Stomach (tissue), 9 donors: ENCODE measurements around the gene PANX3. TPM values are rescaled to one million over a fixed set of nuclear protein-coding genes. Genes with fewer than 3 reads are reported as not detected.

Experiments used
- DNase-seq, 2 donors: peaks; one replicate each; pipeline versions ENCODE4 v3.0.0 to v3.0.0-alpha.2; 2013 to 2019
- H3K27ac ChIP-seq, 5 donors: fragments of 200-600 bp in 4 of 5; sonication (generic) in 4 of 5; one replicate each; pipeline ENCODE4 v1.5.1; 2013 to 2019; ENCODE audit warnings: mild to moderate bottlenecking in 1 of 5, moderate library complexity in 1 of 5
- H3K27me3 ChIP-seq, 3 donors: fragments of 200-600 bp; sonication (generic); one replicate each; pipeline ENCODE4 v1.5.1; 2017 to 2019; ENCODE audit warnings: mixed run types in 1 of 3
- H3K36me3 ChIP-seq, 4 donors: fragments of 200-600 bp; sonication (generic); 1 replicate in 3 of 4; 2 replicates in 1 of 4; pipeline ENCODE4 v1.5.1; 2016 to 2019
- H3K4me1 ChIP-seq, 4 donors: fragments of 200-600 bp; sonication (generic); one replicate each; pipeline ENCODE4 v1.5.1; 2016 to 2019
- H3K4me3 ChIP-seq, 4 donors: fragments of 200-600 bp; sonication (generic) in 3 of 4; one replicate each; pipeline ENCODE4 v1.5.1; 2016 to 2019; ENCODE audit warnings: mild to moderate bottlenecking in 1 of 4
- H3K9me3 ChIP-seq, 4 donors: fragments of 200-600 bp; sonication (generic); one replicate each; pipeline ENCODE4 v1.5.1; 2016 to 2019
- EP300 ChIP-seq: sonication (generic); formaldehyde crosslinking; IDR thresholded peaks from one replicate; pipeline ENCODE4 v1.6.1; 2017; ENCODE audit warnings: antibody characterized with exemption
- POLR2A ChIP-seq, 4 donors: fragments of 450-650 bp; IDR thresholded peaks; one replicate each; pipeline ENCODE4 v1.6.1; 2016; ENCODE audit warnings: antibody characterized with exemption in 4 of 4, control low read depth in 2 of 4, mild to moderate bottlenecking in 1 of 4, moderate library complexity in 1 of 4
- POLR2AphosphoS5 ChIP-seq, 3 donors: sonication (generic); formaldehyde crosslinking; IDR thresholded peaks; one replicate each; pipeline ENCODE4 v1.6.1; 2016; ENCODE audit warnings: antibody characterized with exemption in 3 of 3
- WGBS, 5 donors: extraction: QIAGEN DNeasy Blood & Tissue Kit in 3 of 5; methylation state at CpG; one replicate each; pipeline versions ENCODE4 v1.1.5 to v1.1.7; 2013 to 2018; 5-methylcytosine and 5-hydroxymethylcytosine counted together
- intact Hi-C: fragments of 100-400 bp; cut with DNase I; formaldehyde crosslinking; loops from one replicate; pipeline ENCODE4 v1.15.1; 2023; ENCODE audit warnings: low total_unique reads
- polyA plus RNA-seq, 3 donors: library from polyadenylated mRNA; stranded (reverse); fragments of 200-250 nt; gene quantifications; one replicate each; pipeline ENCODE4 v1.2.3, GENCODE V29; 2013
- total RNA-seq, 5 donors: library from RNA; depleted of rRNA; stranded (reverse); fragments of >200 nt; gene quantifications; one replicate each; pipeline versions ENCODE4 v1.1.0 to v1.2.3, GENCODE V29; 2014 to 2016
- TF ChIP-seq, protein P1 (sequence below), 7 experiments: fragments of 450-650 bp in 4 of 7; fragments of 200-600 bp in 3 of 7; sonication (generic) in 3 of 7; IDR thresholded peaks; one replicate each; pipeline ENCODE4 v1.5.1; 2016 to 2019; ENCODE audit warnings: antibody characterized with exemption in 7 of 7, control low read depth in 2 of 7, mild to moderate bottlenecking in 1 of 7
- donor health status: healthy with polysubstance abuse.
- donor health status: Bipolar disorder and iron deficiency.
- donor health status: healthy.

PANX3 gene
- total and polyA plus RNA-seq, 8 donors, result not detected

DNA sequence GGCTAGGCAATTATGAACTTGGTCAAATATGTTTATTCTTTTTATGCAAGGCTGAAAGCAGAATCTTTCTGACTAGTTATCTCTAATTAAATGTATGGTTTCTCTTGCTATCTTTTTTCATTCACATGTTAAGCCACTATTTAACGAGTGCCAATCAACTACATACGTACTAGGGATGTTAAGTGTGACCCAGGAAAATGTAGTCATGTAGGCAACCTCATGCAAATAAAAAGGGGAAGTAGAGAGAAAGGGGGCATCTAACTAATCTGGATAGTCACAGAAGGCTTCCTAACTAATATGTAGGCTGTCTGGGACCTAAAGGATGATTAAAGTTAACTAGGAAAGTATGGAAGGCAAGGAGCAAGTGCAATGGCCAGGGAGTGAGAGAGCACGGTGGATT, 34.9 kb downstream of the PANX3 start:
- TF ChIP-seq, protein P1, sequence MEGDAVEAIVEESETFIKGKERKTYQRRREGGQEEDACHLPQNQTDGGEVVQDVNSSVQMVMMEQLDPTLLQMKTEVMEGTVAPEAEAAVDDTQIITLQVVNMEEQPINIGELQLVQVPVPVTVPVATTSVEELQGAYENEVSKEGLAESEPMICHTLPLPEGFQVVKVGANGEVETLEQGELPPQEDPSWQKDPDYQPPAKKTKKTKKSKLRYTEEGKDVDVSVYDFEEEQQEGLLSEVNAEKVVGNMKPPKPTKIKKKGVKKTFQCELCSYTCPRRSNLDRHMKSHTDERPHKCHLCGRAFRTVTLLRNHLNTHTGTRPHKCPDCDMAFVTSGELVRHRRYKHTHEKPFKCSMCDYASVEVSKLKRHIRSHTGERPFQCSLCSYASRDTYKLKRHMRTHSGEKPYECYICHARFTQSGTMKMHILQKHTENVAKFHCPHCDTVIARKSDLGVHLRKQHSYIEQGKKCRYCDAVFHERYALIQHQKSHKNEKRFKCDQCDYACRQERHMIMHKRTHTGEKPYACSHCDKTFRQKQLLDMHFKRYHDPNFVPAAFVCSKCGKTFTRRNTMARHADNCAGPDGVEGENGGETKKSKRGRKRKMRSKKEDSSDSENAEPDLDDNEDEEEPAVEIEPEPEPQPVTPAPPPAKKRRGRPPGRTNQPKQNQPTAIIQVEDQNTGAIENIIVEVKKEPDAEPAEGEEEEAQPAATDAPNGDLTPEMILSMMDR (IDR thresholded peaks at IDR 0.05), result no peak
- no peak for TF ChIP-seq POLR2A (IDR thresholded peaks at IDR 0.05)
- TF ChIP-seq EP300, result no peak
- TF ChIP-seq POLR2AphosphoS5 (IDR thresholded peaks at IDR 0.05), result no peak
- Histone ChIP-seq H3K27me3 (no peaks in the 10 kb centered on the region), H3K27ac (no peak overlapping the region), H3K36me3 (peaks cover 0 to 29% (median 26%) of the 10 kb centered on the region in 4 donors), H3K4me3 (no peak overlapping the region), H3K4me1 (peaks cover 0 to 8% (median 6%) of the 10 kb centered on the region in 4 donors), H3K9me3 (no peaks in the 10 kb centered on the region)
- DNase-seq, result no peak
- 75 to 90% (median 82%) methylated on average over 3 of the region's 3 CpGs for WGBS, 5 donors
- intact Hi-C loops, result no loop called here

DNA sequence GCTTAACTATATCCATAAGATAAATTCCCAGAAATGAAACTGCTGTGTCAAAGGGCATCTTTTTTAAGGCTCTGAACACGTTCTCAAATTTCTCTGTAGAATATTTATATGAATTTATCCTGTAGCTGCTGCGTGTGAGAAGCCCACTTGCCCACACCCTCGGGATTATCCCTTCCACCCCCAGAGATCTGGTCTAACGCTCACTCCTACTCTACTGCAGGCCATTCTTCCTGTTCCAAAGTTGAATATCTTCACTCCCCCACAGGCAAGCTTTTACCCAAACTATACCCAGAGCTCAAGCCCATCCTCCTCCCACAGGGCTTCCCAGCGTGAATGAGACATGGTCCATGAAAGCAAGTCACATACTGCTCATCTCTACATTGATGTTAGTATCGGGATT, 37.4 kb downstream of the PANX3 start:
- no peak overlapping the region for H3K27ac ChIP-seq

DNA sequence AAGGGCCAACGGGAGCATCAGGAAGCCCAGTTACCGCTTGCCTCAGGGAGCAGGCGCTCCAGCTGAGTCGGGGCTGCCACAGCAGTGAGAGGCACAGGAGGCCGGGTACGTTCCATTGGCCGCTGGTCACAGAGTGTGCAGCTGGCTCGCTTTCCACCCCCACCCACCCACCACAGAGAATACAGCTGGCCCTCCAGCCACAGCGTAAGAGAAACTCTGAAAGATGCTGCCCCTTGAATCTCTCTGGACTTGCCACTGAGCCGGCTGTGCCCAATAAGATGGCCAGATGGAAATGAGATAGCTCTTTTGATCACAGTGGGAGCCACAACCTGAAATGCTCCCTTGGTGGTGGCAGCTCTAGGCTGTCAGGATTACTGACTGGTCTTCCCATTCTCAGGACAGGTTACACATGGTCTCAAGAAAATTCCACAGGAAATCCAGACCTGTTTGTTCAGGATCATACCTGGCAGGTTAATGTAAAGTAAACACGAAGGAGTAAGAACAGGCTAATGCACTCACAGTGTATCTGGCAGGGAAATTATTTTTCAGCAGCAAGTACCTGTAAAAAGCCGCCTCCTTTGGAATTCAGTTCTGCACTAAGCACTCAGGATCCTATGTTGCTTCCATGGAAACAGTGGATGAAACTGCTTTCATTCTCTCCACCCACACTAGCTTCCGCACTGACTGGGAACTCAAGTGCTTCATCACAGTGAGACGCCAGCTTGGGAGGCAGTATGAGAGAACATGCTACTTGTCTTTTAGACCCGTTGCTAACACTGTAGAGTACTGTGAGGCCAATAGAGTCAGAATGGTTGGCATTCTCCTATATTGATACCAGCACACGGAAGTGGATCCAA, 45.8 kb downstream of the PANX3 start:
- H3K27ac ChIP-seq, result no peak overlapping the region
- H3K4me3 ChIP-seq, result no peak overlapping the region
- no peaks in the 10 kb centered on the region for H3K27me3 ChIP-seq
- peak in 1 of 2 donors; percentile 49 for DNase-seq
- intact Hi-C loops, result no loop called here
- WGBS, 5 donors, result 57 to 66% (median 63%) methylated on average over 16 of the region's 16 CpGs
- H3K36me3 ChIP-seq, result peaks cover 4 to 45% (median 39%) of the 10 kb centered on the region in 4 donors
- H3K9me3 ChIP-seq, result no peaks in the 10 kb centered on the region
- no peaks in the 10 kb centered on the region for H3K4me1 ChIP-seq
- no peak for TF ChIP-seq EP300
- TF ChIP-seq POLR2AphosphoS5 (IDR thresholded peaks at IDR 0.05), result no peak
- no peak for TF ChIP-seq POLR2A (IDR thresholded peaks at IDR 0.05)
- TF ChIP-seq, protein P1 (IDR thresholded peaks at IDR 0.05), result no peak

More for the DNA sequence above, 37.4 kb downstream of the PANX3 start:
- Histone ChIP-seq H3K9me3 (no peaks in the 10 kb centered on the region), H3K4me1 (peaks cover 0 to 8% (median 6%) of the 10 kb centered on the region in 4 donors), H3K36me3 (peaks cover 4 to 51% (median 45%) of the 10 kb centered on the region in 4 donors), H3K27me3 (no peaks in the 10 kb centered on the region), H3K4me3 (no peak overlapping the region)
- TF ChIP-seq POLR2A (IDR thresholded peaks at IDR 0.05), result no peak
- TF ChIP-seq EP300, result no peak
- TF ChIP-seq POLR2AphosphoS5 (IDR thresholded peaks at IDR 0.05), result no peak
- WGBS, 5 donors, result 77 to 80% (median 78%) methylated on average over 6 of the region's 6 CpGs
- intact Hi-C loops, result no loop called here
- no peak for DNase-seq

DNA sequence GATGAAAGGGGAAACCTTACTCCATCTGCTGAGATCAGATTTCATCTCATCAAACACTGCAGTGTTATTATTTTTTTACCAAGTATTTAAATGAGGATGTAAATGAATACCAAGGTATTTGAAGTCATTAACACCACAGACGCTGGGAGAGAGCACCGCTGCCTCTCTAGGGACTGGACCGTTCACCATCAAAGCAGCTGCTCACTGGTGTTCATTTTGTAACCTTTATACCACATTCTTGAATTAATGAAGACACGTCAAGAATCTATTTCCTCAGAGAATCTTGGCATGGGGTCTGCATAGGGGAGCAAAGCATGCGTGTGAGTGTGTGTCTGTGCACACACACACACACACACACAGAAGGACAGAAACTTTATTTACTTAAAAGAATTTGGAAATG, 46.7 kb downstream of the PANX3 start:
- Histone ChIP-seq H3K27ac (no peak overlapping the region), H3K4me3 (no peak overlapping the region), H3K4me1 (no peaks in the 10 kb centered on the region), H3K9me3 (no peaks in the 10 kb centered on the region), H3K36me3 (peaks cover 4 to 38% (median 32%) of the 10 kb centered on the region in 4 donors), H3K27me3 (no peaks in the 10 kb centered on the region)
- TF ChIP-seq POLR2AphosphoS5 (IDR thresholded peaks at IDR 0.05), result no peak
- no peak for TF ChIP-seq EP300
- TF ChIP-seq, protein P1 (IDR thresholded peaks at IDR 0.05), result no peak
- TF ChIP-seq POLR2A (IDR thresholded peaks at IDR 0.05), result no peak
- WGBS, 5 donors, result 87 to 92% (median 89%) methylated on average over 5 of the region's 5 CpGs
- intact Hi-C loops, result no loop called here
- DNase-seq, result no peak

DNA sequence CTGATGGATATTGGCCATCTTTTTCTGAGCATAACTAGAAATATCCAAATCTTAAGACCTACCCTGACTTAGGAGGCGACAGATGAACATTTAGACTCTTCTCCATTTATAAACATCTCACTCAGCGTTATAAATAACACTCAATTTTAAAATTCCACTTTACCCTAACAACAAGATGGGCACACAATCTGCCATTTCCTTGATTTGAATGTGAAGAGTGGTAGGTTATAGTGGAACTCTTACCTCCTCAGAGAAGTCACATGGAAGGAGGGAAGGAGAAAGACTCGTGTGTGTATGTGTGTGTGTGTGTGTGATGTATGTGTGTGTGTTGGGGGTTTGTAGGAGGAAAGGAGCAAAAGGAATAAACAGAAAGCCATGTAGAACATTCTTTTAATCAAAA, 47.3 kb downstream of the PANX3 start:
- Histone ChIP-seq H3K9me3 (no peaks in the 10 kb centered on the region), H3K4me1 (no peaks in the 10 kb centered on the region), H3K27me3 (no peaks in the 10 kb centered on the region), H3K4me3 (no peak overlapping the region), H3K27ac (no peak overlapping the region), H3K36me3 (peaks cover 0 to 33% (median 31%) of the 10 kb centered on the region in 4 donors)
- no peak for DNase-seq
- WGBS, 5 donors, result 71 to 88% (median 85%) methylated on average over 3 of the region's 3 CpGs
- TF ChIP-seq POLR2A (IDR thresholded peaks at IDR 0.05), result no peak
- TF ChIP-seq, protein P1 (IDR thresholded peaks at IDR 0.05), result no peak
- TF ChIP-seq EP300, result no peak
- TF ChIP-seq POLR2AphosphoS5 (IDR thresholded peaks at IDR 0.05), result no peak
- intact Hi-C loops, result no loop called here
